H9 (cell line): ENCODE measurements around the gene STRIP1. TPM values are rescaled to one million over a fixed set of nuclear protein-coding genes. Genes with fewer than 3 reads are reported as not detected.

Experiments
- DNase-seq: peaks from one replicate; pipeline ENCODE4 v3.0.0-alpha.2; 2017
- H2AFZ ChIP-seq: one replicate; pipeline ENCODE4 v1.6.1; 2013; ENCODE audit warnings: mild to moderate bottlenecking, low read length, control low read depth, moderate library complexity
- H2AK5ac ChIP-seq: 2 replicates; pipeline ENCODE4 v1.6.1; 2013; ENCODE audit warnings: low read length, control low read depth, mixed read lengths; ENCODE audit not compliant: insufficient read length
- H2BK120ac ChIP-seq: one replicate; pipeline ENCODE4 v1.6.1; 2013; ENCODE audit warnings: low read depth, mild to moderate bottlenecking, low read length, control low read depth, inconsistent platforms; ENCODE audit not compliant: poor library complexity, severe bottlenecking
- H2BK12ac ChIP-seq: 2 replicates; pipeline ENCODE4 v1.6.1; 2013; ENCODE audit warnings: low read length, control low read depth, mixed read lengths, low read depth; ENCODE audit not compliant: insufficient read length
- H2BK15ac ChIP-seq: 2 replicates; pipeline ENCODE4 v1.6.1; 2013; ENCODE audit warnings: low read depth, low read length, control low read depth
- H2BK20ac ChIP-seq: one replicate; pipeline ENCODE4 v1.6.1; 2013; ENCODE audit warnings: low read depth, mild to moderate bottlenecking, low read length, control low read depth, inconsistent platforms; ENCODE audit not compliant: poor library complexity, severe bottlenecking
- H2BK5ac ChIP-seq: 2 replicates; pipeline ENCODE4 v1.6.1; 2013; ENCODE audit warnings: low read length, control low read depth, mixed read lengths; ENCODE audit not compliant: insufficient read length
- H3K14ac ChIP-seq: 2 replicates; pipeline ENCODE4 v1.6.1; 2013; ENCODE audit warnings: low read length, control low read depth; ENCODE audit not compliant: insufficient read depth
- H3K18ac ChIP-seq: 2 replicates; pipeline ENCODE4 v1.6.1; 2013; ENCODE audit warnings: low read depth, mild to moderate bottlenecking, mixed read lengths, low read length, control low read depth; ENCODE audit not compliant: insufficient read length
- H3K23ac ChIP-seq: 2 replicates; pipeline ENCODE4 v1.6.1; 2013; ENCODE audit warnings: low read length, control low read depth, mixed read lengths, low read depth; ENCODE audit not compliant: insufficient read length
- H3K23me2 ChIP-seq: 2 replicates; pipeline ENCODE4 v1.6.1; 2013; ENCODE audit warnings: low read depth, mild to moderate bottlenecking, mixed read lengths, low read length, control low read depth; ENCODE audit not compliant: insufficient read length, poor library complexity, severe bottlenecking
- H3K27ac ChIP-seq: 2 replicates; pipeline ENCODE4 v1.5.1; 2013; ENCODE audit warnings: low read length, control low read depth, mixed read lengths, low read depth; ENCODE audit not compliant: insufficient read length
- H3K27me3 ChIP-seq: 2 replicates; pipeline ENCODE4 v1.6.1; 2013; ENCODE audit warnings: low read length, control low read depth, inconsistent platforms; ENCODE audit not compliant: insufficient read depth
- H3K4ac ChIP-seq: 2 replicates; pipeline ENCODE4 v1.6.1; 2013; ENCODE audit warnings: low read depth, mild to moderate bottlenecking, control low read depth, inconsistent platforms, low read length, moderate library complexity
- H3K4me1 ChIP-seq: 2 replicates; pipeline ENCODE4 v1.6.1; 2013; ENCODE audit warnings: low read length, control low read depth, inconsistent platforms; ENCODE audit not compliant: insufficient read depth
- H3K4me2 ChIP-seq: 2 replicates; pipeline ENCODE4 v1.6.1; 2013; ENCODE audit warnings: low read length, control low read depth, mixed read lengths; ENCODE audit not compliant: insufficient read length, insufficient read depth
- H3K56ac ChIP-seq: 2 replicates; pipeline ENCODE4 v1.6.1; 2013; ENCODE audit warnings: low read depth, mild to moderate bottlenecking, mixed read lengths, low read length, control low read depth; ENCODE audit not compliant: insufficient read length
- H3K79me1 ChIP-seq: 2 replicates; pipeline ENCODE4 v1.6.1; 2013; ENCODE audit warnings: low read depth, mild to moderate bottlenecking, moderate library complexity, low read length, control low read depth, inconsistent platforms; ENCODE audit not compliant: insufficient read depth, poor library complexity, severe bottlenecking
- H3K79me2 ChIP-seq: 2 replicates; pipeline ENCODE4 v1.6.1; 2013; ENCODE audit warnings: low read length, control low read depth, inconsistent platforms; ENCODE audit not compliant: insufficient read depth
- H3K9ac ChIP-seq: 2 replicates; pipeline ENCODE4 v1.6.1; 2013; ENCODE audit warnings: low read length, control low read depth, mixed read lengths; ENCODE audit not compliant: insufficient read length; ENCODE audit errors: extremely low read depth
- H3K9me3 ChIP-seq: one replicate; pipeline ENCODE4 v1.6.1; 2013; ENCODE audit warnings: low read depth, low read length, inconsistent platforms; ENCODE audit not compliant: control insufficient read depth
- H3T11ph ChIP-seq: one replicate; pipeline ENCODE4 v1.6.1; 2013; ENCODE audit warnings: mild to moderate bottlenecking, low read length, control low read depth, inconsistent platforms
- H4K20me1 ChIP-seq: one replicate; pipeline ENCODE4 v1.6.1; 2013; ENCODE audit not compliant: control insufficient read depth, insufficient read length, insufficient read depth
- H4K5ac ChIP-seq: 2 replicates; pipeline ENCODE4 v1.6.1; 2013; ENCODE audit warnings: low read depth, mild to moderate bottlenecking, mixed read lengths, low read length, control low read depth; ENCODE audit not compliant: insufficient read length
- H4K8ac ChIP-seq: replicated peaks from 2 replicates; pipeline ENCODE4 v1.6.1; 2013; ENCODE audit warnings: low read length, control low read depth, mixed read lengths, low read depth; ENCODE audit not compliant: insufficient read length
- H4K91ac ChIP-seq: 2 replicates; pipeline ENCODE4 v1.6.1; 2013; ENCODE audit warnings: low read depth, mild to moderate bottlenecking, moderate library complexity, mixed read lengths, low read length, control low read depth; ENCODE audit not compliant: insufficient read length
- H3K27ac Mint-ChIP-seq, 3 experiments: 2 replicates in 2 of 3; 3 replicates in 1 of 3; pipeline ENCODE4 v1.8.0; 2020 to 2021; ENCODE audit warnings: mixed read lengths in 3 of 3, mild to moderate bottlenecking in 1 of 3, moderate library complexity in 1 of 3
- H3K27me3 Mint-ChIP-seq: 2 replicates; pipeline ENCODE4 v1.8.0; 2021; ENCODE audit warnings: low read depth, mild to moderate bottlenecking, moderate library complexity, mixed read lengths
- H3K36me3 Mint-ChIP-seq, 3 experiments: 2 replicates in 2 of 3; 3 replicates in 1 of 3; pipeline ENCODE4 v1.8.0; 2020 to 2021; ENCODE audit warnings: low read depth in 3 of 3, mixed read lengths in 3 of 3; ENCODE audit not compliant: insufficient read depth in 1 of 3
- H3K4me1 Mint-ChIP-seq, 2 experiments: 2 replicates each; pipeline ENCODE4 v1.8.0; 2020; ENCODE audit warnings: mixed read lengths in 2 of 2
- H3K4me3 Mint-ChIP-seq, 2 experiments: 2 replicates in 1 of 2; 3 replicates in 1 of 2; pipeline ENCODE4 v1.8.0; 2020 to 2021; ENCODE audit warnings: mild to moderate bottlenecking in 2 of 2, mixed read lengths in 2 of 2, moderate library complexity in 1 of 2
- H3K9me3 Mint-ChIP-seq, 2 experiments: 2 replicates in 1 of 2; 3 replicates in 1 of 2; pipeline ENCODE4 v1.8.0; 2020; ENCODE audit warnings: mild to moderate bottlenecking in 2 of 2, mixed read lengths in 2 of 2, moderate library complexity in 1 of 2
- CTCF ChIP-seq: fragments of 200-600 bp; sonication (generic); conservative IDR thresholded peaks from 3 replicates; pipeline ENCODE4 v1.8.0; 2021; ENCODE audit warnings: antibody characterized with exemption, mild to moderate bottlenecking
- WGBS: extraction: QIAGEN DNeasy Blood & Tissue Kit; methylation state at CpG from one replicate; pipeline ENCODE4 v1.1.7; 2013; ENCODE audit warnings: missing lambda C conversion rate, low lambda C conversion rate, mixed read lengths; ENCODE audit not compliant: insufficient read length; ENCODE audit errors: extremely low coverage; 5-methylcytosine and 5-hydroxymethylcytosine counted together
- total RNA-seq: library from RNA; stranded (reverse); gene quantifications from 2 replicates; pipeline ENCODE4 v1.2.1, GENCODE V29; 2021

STRIP1 gene
- total RNA-seq, 1 experiment from 2014 or later: 43.6 TPM

GRCh38 chr1:110021285-110021684, 13.1 kb upstream of the STRIP1 start:
- Histone ChIP-seq H3K9ac (no peak overlapping the region), H2BK120ac (no peak overlapping the region), H2AFZ (no peak overlapping the region), H3K79me1 (no peaks in the 10 kb centered on the region), H3K18ac (no peak overlapping the region), H3K79me2 (no peaks in the 10 kb centered on the region), H2BK12ac (no peak overlapping the region), H3K56ac (no peak overlapping the region), H2BK15ac (no peak overlapping the region), H4K8ac (no peak overlapping the region), H3K4ac (no peak overlapping the region), H3K27ac (no peak overlapping the region), H3K9me3 (no peaks in the 10 kb centered on the region), H3K4me1 (no peaks in the 10 kb centered on the region), H3K27me3 (no peaks in the 10 kb centered on the region), H2AK5ac (no peak overlapping the region), H2BK20ac (no peak overlapping the region), H4K20me1 (no peaks in the 10 kb centered on the region), H2BK5ac (no peak overlapping the region), H3K23ac (no peak overlapping the region), H4K5ac (no peak overlapping the region), H3K4me2 (no peak overlapping the region), H3K23me2 (no peaks in the 10 kb centered on the region), H3K14ac (no peak overlapping the region), H4K91ac (no peak overlapping the region), H3T11ph (no peak overlapping the region)
- no CpG with 5 or more reads among the region's 3 CpGs for WGBS
- Mint-ChIP-seq H3K27ac (no peak overlapping the region), H3K4me3 (no peak overlapping the region), H3K36me3 (peaks cover 44 to 86% (median 71%) of the 10 kb centered on the region in 3 experiments; a peak in 6 of 7 replicates), H3K4me1 (no peaks in the 10 kb centered on the region), H3K27me3 (no peaks in the 10 kb centered on the region), H3K9me3 (no peaks in the 10 kb centered on the region)
- DNase-seq: no peak
- TF ChIP-seq CTCF: no peak
